Stimulated activated CD8-positive, alpha-beta memory T cell treated with anti-CD3 and anti-CD28 coated beads, Interleukin-15, amount 100 ng/mL, for 24 hours (primary cell): ENCODE measurements around the gene SPN.
"Not testable (repeated sequence)": the region's sequence is repeated elsewhere in the genome, so short reads cannot be mapped to it uniquely, and the experiment has no call there.

Experiments used
- DNase-seq: peaks from one replicate; pipeline ENCODE4 v3.0.0-alpha.2; 2020; ENCODE audit warnings: low read depth

SPN gene

DNA sequence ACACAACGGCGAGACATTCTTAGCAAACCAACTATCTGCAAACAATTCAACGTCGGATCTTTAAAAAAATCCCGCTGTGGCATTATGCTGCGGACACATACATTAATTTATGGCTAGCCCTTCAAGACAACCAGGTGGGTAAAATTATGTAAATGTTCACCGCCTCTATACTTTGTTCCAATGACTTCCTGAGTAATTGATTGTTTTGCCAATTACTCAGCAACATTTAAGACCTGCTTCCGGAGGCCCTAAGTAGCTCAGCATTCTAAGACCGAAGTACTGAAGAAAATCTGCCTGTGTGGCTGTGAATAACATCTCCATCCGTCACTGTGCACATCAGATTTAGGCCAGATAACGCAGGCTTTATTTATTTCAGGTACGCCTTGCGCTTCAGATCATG is 39.2 kb downstream of the SPN start:
- no peak for DNase-seq

DNA sequence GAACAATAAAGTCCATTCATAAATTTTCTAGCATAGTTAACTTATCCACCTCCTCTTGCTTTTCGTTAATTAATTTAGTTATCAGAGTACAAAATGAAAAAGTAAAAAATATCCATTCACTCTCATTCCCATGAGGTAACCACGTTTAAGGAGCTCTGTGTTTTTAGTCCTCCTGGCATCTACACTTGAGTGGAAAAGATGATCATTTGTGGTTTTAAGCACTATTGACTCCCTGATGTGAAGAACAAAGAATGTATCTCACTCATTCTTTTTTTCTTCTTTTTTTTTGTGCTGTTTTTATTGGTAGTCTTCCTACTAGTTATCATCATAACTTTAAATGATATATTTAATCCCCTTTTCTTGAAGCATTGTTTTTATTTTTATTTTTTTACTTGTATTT is 42.0 kb downstream of the SPN start:
- no peak for DNase-seq

DNA sequence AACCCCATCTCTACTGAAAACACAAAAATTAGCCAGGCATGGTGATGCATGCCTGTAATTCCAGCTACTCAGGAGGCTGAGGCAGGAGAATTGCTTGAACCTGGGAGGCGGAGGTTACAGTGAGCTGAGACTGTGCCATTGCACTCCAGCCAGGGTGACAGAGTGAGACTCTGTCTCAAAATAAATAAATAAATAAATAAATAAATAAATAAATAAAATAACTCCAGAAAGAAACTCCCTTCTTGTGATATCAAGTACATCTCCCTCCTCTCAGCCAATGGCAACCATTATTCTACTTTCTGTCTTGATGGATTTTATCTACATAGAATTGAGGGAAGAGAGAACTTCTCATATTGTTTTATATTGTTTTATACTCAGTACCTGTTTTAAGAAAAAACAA is 44.1 kb downstream of the SPN start:
- DNase-seq, result not testable (repeated sequence)

DNA sequence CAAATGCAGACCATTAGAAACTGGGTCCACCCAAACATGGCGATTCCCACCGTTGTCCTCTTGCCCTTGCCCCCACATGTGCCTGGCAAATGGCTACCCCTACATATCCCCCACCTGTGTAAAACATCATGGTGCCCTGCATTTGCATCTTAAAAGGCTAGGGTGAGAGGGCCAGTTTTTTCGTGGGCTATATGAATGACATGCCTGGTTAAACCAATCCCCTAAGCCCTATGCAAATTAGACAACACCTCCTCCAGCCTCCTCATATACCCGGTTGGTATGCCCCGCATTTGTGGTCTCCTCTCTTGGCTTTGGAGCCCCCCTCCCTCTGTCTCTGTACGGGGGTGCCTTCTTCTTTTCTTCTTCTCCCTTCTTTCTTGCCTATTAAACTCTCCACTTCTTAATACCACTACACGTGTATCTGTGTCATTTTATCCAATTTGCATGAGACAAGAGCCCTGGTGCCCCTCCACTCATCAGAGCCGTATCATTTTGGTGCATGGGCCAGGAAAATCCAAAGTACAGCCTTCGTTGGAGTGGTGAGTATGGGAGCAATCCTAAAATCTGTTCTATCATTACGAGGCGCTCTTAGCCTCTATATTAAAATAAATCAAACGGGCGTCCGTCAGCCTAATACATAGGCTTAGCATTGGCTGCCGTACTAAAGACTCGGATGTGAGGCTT is 46.0 kb downstream of the SPN start:
- DNase-seq, result no peak

DNA sequence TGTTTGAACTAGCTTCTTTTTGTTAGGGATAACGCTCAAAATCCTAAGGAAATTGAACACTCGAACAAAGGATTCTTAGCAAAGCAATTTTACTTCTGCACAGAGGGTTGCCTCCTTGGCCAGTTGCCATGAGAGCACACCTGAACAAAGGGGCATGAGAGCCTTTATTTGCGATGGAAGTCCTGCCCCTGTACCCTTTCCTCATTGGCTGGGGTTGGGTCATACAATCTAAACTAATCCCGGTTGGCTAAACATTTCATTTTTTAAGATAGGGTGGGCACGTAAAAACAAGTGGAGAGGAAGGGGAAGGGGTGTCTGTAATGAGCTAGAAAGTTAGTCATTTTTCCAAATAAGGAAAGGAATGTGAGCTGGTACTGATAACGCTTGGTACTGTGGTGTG is 46.6 kb downstream of the SPN start:
- DNase-seq, result not testable (repeated sequence)

DNA sequence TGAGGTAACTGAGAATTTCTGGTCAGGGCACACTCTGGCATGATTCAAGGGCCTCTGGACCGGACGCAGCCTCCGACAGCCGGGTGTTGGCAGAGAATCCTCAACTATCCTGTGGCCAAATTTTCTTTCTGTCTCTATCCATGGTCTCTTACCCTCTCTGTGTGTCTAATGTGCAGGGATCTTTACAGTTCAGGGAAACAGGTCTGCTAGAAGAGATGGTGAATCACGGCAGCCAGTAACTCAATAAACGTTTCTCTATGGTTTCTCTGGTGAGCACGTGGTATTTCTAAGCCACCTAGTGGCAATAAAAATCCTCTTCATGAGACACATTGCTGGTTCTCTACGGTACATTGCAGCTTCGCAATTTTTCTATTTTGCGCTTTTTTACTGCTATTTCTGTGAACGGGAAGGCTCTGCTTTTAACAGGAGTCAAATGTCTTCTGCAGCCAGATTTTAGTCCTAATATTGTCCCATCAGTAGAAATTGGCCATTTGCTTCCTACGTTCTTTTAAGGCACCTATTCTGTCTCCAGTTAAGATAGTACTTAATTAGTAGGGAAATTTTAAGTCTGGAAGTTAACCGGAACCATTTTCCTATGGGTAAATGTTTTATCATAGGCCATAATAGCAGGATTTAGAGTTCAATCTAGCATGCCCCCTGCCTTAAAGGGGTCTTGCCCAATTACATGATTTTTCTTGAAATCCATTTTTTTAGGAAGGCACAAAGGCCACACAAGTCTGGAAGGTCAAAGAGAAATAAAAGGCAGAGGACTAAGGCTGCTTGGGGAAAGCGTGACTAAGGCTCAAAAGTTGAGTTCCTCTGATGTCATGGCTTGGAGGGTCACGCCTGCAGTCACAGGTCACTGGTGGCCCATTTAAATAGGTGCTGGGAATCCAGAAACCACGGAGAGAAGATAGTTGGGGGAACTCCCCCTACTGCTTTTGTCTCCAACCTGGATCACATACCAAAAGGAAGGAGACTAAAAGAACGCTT is 47.5 kb downstream of the SPN start:
- DNase-seq, result no peak

DNA sequence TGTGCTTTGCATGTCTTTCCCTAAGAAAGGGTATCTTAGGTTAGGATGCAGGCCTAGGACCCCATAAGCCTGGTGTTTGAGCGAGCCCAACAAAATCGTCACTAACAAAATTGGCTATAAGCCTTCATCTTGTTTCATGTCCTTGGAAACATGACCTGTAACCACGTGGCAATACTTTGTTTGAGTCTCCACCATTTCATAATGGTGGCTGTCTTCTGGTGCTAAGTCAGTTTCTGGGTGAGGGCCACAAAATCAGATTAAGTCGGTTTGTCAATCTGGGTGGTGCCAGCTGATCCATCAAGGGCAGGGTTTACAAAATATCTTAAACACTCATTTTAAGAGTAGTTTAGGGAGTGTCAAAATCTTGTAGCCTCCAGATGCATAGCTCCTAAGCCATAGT is 49.8 kb downstream of the SPN start:
- no peak for DNase-seq

DNA sequence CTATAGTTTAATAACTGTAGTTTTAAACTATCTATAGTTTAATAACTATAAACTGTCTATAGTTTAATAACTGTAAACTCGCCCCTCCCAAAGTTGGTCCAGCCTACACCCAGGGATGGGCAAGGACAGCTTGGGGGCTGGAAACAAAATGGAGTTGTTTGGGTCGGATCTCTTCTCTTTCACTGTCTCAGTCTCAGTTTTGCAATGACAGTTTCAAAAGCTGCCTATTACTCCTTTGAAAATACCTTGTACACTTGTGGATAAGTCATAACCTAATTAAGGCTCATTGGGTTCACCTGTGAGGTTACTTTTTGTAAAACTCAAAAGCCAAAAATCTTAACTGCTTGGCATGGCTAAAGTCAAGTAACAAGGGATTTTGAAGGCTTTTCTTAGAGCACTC is 51.3 kb downstream of the SPN start:
- DNase-seq, result no peak

DNA sequence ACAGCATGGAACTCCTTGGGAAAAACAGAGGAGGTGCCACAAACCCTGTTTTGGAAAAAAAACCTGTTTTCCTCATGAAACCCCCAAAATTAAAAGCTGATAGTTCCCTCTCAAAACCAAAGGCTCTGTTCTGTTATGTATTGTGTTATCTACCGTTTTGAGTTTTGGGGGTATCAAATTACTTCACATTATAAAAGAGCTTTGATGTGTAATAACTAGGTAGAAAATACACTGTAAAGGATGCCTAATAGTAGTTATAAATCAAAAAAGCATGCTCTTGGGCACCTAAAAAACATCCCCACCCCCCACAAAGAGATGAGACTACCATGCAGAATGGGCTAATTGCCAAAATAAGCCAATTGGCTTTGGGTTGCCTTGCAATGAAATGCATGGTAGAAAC is 51.9 kb downstream of the SPN start:
- no peak for DNase-seq

DNA sequence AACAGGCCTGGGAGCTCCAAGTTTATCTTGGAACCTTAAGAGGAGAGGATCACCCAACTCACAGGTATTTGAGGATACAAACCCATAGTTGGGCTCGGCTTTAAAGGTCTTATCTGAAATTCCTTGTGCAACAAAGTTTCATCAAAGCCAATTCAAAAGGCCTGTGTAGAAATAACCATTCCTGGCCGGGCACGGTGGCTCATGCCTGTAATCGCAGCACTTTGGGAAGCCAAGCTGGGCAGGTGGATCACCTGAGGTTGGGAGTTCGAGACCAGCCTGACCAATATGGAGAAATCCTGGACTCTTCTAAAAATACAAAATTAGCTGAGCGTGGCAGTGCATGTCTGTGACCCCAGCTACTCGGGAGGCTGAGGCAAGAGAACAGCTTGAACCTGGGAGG is 54.1 kb downstream of the SPN start:
- DNase-seq, result no peak

DNA sequence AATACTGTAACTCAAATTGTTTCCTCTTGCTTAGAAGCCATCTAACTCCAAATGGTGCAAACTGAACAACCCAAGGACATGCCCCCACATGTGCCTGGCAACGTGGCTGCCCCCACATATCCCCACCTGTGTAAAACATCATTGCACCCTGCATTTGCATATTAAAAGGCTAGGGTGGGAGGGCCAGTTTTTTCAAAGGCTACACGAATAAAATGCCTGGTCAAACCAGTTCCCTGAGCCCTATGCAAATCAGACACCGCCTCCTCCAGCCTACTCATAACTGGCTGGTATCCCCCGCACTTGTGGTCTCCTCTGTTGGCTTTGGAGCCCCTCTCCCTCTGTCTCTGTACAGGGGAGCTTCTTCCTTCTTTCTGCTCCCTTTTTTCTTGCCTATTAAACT is 56.0 kb downstream of the SPN start:
- DNase-seq, result no peak
